ENCODE data around the gene ATG16L1. TPM values are rescaled to one million over a fixed set of nuclear protein-coding genes. Genes with fewer than 3 reads are reported as not detected.
A peak's percentile ranks its signal among the peaks of the same experiment; 100 is the strongest.

ATG16L1 gene
- total RNA-seq, 1 experiment from 2014 or later = 54.3 TPM

DNA sequence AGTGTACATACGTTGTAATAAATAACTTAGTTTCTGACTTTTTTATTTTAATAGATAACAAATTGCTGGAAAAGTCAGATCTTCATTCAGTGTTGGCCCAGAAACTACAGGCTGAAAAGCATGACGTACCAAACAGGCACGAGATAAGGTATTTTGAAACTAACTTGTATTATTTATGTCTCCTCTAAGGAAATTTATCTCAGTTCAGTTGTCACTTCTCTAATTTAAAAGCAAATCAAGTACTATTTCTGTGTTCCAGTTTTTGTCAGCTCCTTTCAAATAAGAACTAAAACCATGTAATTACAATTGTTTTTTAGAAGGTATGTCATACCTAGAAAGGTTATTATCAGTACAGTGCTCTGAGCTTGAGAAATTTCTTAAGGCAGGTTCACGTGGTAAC lies 4.6 kb downstream of the ATG16L1 start:
- H3K4me3 ChIP-seq = no peak overlapping the region
- H3K4me1 ChIP-seq (replicated peaks) = peaks cover 39% of the 10 kb centered on the region
- H3K27me3 ChIP-seq (replicated peaks) = no peaks in the 10 kb centered on the region
- H3K27ac ChIP-seq = no peak overlapping the region
- no peaks in the 10 kb centered on the region for H3K9me3 ChIP-seq (replicated peaks)
- no peak for DNase-seq (ENCODE audit: low read depth in 1 of 2, low spot score in 2 of 2)
- H3K36me3 ChIP-seq = peaks cover 80% of the 10 kb centered on the region

DNA sequence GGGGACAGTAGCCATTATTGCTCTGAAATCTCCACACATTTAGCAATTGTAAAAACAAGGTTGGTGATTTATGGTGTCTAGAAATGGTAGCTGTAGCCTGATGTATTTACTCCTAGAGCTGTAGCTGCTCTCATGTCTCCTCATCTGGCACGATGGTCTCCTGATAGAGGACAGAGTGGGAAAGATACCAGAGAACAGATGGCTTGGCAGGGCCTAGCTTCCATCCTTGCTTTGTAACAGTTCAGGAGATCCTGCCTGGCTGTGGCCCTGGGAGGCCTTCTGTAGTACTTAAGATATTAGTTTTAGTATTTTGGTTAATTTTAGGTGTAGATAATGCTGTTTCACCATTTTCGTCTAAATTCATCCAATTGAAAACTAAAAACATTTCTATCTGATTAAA lies 6.7 kb downstream of the ATG16L1 start:
- Histone ChIP-seq H3K9me3 (replicated peaks) (no peaks in the 10 kb centered on the region), H3K27me3 (replicated peaks) (no peaks in the 10 kb centered on the region), H3K4me1 (replicated peaks) (peaks cover 30% of the 10 kb centered on the region), H3K4me3 (no peak overlapping the region), H3K27ac (no peak overlapping the region), H3K36me3 (peaks cover 95% of the 10 kb centered on the region)
- DNase-seq (ENCODE audit: low read depth in 1 of 2, low spot score in 2 of 2) = no peak

DNA sequence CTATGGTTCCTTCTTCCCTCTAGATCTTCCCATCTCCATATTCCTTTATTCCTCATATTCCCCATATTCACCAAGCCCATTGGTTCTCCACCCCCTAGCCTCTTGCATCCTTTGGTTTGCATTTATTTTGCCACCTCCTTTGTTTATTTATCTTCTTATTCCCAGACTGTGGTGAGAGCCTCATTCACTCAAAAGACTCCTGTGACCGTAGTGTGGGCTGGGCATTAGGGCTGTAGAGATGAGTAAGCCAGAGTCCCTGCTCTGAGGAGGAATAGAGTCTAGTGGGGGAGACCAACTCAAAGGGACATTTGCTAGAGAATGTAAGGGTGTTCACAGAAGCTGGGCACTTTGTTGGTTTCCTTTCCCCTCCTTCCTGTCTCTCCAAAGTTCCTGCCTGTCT lies 8.3 kb downstream of the ATG16L1 start:
- Histone ChIP-seq H3K9me3 (replicated peaks) (no peaks in the 10 kb centered on the region), H3K36me3 (peaks cover 97% of the 10 kb centered on the region), H3K4me1 (replicated peaks) (peaks cover 21% of the 10 kb centered on the region), H3K27me3 (replicated peaks) (no peaks in the 10 kb centered on the region), H3K4me3 (no peak overlapping the region), H3K27ac (peak overlapping the region; percentile 22)
- peak; percentile 80 to 82 for DNase-seq (ENCODE audit: low read depth in 1 of 2, low spot score in 2 of 2)

DNA sequence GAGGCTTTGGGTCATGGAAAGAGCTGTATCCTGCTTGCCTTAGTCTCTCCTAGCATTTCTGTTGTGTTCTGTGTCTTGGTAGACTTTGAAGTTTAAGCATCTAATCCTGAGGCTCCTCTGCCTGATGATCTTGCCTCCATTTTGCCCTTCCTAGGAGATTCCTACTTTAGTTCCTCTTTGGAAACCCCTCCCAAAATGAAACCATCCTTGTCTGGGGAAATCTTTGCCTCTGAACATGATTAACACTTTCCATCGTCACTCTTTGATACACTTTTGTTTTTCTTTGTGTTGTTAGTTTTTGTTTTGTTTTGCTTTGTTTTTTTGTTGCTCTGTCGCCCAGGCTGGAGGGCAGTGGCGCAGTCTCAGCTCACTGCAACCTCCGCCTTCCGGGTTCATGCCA lies 9.2 kb downstream of the ATG16L1 start:
- Histone ChIP-seq H3K4me1 (replicated peaks) (peaks cover 21% of the 10 kb centered on the region), H3K36me3 (peaks cover 98% of the 10 kb centered on the region), H3K27ac (no peak overlapping the region), H3K27me3 (replicated peaks) (no peaks in the 10 kb centered on the region), H3K9me3 (replicated peaks) (no peaks in the 10 kb centered on the region), H3K4me3 (no peak overlapping the region)
- DNase-seq (ENCODE audit: low read depth in 1 of 2, low spot score in 2 of 2) = no peak

DNA sequence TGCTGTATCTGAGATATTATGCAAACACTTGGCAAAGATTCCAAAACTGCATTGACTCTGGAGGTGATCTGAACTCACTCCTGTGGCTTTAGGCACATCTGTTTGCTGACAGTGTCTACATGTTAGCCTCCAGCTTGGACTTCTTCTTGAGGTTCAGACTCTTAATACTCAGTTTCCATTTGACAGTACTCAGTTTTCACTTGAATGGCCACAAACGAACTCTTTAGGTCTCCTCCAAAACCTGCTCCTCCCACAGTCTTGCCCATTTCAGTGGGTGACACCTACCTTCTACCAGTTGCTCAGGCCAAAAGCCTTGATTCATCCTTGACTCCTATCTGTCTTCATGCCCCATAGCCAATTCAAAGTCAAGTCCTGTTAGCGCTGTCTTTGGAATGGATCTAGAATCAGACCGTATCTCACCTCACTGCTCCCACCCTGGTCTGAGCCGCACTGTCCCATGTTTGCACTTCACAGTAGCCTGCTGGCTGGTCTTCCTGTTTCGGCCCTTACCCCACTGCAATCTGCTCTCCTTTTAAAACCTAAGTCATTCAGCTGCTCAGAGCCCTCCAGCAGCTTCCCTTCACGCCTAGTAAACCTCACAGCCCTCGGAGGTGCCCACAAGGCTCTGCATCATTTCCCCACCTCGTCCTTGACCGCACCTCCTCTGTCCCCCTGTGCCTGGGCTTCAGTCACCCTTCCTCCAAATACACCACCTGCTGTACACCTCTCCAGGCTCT lies 10.5 kb downstream of the ATG16L1 start:
- Histone ChIP-seq H3K4me1 (replicated peaks) (peaks cover 21% of the 10 kb centered on the region), H3K4me3 (no peak overlapping the region), H3K27me3 (replicated peaks) (0 out of 2 replicates have a peak, but pooled peaks cover 2% of the 10 kb centered on the region), H3K27ac (no peak overlapping the region), H3K36me3 (peaks cover 98% of the 10 kb centered on the region), H3K9me3 (replicated peaks) (no peaks in the 10 kb centered on the region)
- DNase-seq (ENCODE audit: low read depth in 1 of 2, low spot score in 2 of 2) = no peak

DNA sequence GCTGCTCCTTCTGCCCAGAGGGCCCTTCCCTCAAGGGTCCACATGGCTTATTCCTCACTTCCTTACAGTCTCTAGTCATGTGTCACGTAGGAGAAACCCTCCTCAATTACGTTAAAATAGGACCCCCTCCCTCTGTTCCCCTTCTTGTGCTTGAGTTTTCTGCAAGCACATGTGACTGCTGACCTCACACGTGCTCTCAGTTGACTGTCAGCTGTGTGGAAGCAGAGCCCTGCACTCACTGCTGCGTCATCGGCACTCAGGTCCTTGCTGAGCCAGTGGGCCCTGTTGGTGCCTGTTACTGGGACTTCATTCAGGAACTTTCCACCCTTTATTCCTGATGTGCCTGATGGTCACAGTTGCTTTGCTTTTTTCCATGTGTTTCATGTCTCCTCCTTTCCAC lies 11.1 kb downstream of the ATG16L1 start:
- peaks cover 98% of the 10 kb centered on the region for H3K36me3 ChIP-seq
- peaks cover 21% of the 10 kb centered on the region for H3K4me1 ChIP-seq (replicated peaks)
- 0 out of 2 replicates have a peak, but pooled peaks cover 2% of the 10 kb centered on the region for H3K27me3 ChIP-seq (replicated peaks)
- no peak for DNase-seq (ENCODE audit: low read depth in 1 of 2, low spot score in 2 of 2)
- no peaks in the 10 kb centered on the region for H3K9me3 ChIP-seq (replicated peaks)
- H3K27ac ChIP-seq = no peak overlapping the region
- H3K4me3 ChIP-seq = no peak overlapping the region

DNA sequence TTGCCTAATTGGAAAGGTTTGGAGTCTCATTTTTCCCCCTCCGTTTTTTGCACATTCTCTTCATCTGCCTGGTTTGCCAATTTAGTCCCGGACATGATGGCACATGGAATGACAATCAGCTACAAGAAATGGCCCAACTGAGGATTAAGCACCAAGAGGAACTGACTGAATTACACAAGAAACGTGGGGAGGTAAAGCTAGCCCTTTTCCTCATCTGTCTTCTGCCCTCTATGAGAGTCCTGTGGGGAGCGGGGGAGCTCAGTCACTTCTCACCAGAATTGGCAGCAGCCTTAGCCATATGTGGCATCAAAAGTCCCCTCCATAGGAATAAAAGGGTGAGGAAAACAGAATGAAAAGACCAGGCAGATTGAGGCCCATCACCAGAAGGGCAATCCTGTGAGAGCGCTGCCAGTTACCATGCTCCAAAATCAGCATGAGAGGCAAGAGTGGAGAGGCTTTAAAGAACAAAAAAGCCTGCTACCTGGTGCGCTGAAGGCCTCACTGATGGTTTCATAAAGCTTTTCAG lies 11.6 kb downstream of the ATG16L1 start:
- Histone ChIP-seq H3K4me3 (no peak overlapping the region), H3K36me3 (peaks cover 100% of the 10 kb centered on the region), H3K4me1 (replicated peaks) (peaks cover 21% of the 10 kb centered on the region), H3K27ac (no peak overlapping the region), H3K27me3 (replicated peaks) (0 out of 2 replicates have a peak, but pooled peaks cover 2% of the 10 kb centered on the region), H3K9me3 (replicated peaks) (no peaks in the 10 kb centered on the region)
- DNase-seq (ENCODE audit: low read depth in 1 of 2, low spot score in 2 of 2) = no peak

DNA sequence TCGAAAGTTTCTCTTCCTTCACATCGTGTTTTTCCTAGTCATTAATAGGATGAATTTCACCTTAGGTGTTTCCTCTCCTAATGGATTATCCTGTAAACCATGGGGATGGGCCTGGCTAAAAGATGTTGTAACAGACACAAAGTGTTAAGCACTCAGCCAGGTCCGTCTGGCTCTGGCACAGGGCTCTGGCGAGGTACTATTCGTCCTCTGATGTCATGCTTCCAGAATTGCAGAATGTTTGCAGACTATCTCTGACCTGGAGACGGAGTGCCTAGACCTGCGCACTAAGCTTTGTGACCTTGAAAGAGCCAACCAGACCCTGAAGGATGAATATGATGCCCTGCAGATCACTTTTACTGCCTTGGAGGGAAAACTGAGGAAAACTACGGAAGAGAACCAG lies 13.2 kb downstream of the ATG16L1 start:
- no peaks in the 10 kb centered on the region for H3K9me3 ChIP-seq (replicated peaks)
- H3K4me3 ChIP-seq = no peak overlapping the region
- H3K36me3 ChIP-seq = peaks cover 100% of the 10 kb centered on the region
- H3K27ac ChIP-seq = no peak overlapping the region
- DNase-seq (ENCODE audit: low read depth in 1 of 2, low spot score in 2 of 2) = no peak
- peaks cover 8% of the 10 kb centered on the region for H3K4me1 ChIP-seq (replicated peaks)
- H3K27me3 ChIP-seq (replicated peaks) = 0 out of 2 replicates have a peak, but pooled peaks cover 2% of the 10 kb centered on the region

DNA sequence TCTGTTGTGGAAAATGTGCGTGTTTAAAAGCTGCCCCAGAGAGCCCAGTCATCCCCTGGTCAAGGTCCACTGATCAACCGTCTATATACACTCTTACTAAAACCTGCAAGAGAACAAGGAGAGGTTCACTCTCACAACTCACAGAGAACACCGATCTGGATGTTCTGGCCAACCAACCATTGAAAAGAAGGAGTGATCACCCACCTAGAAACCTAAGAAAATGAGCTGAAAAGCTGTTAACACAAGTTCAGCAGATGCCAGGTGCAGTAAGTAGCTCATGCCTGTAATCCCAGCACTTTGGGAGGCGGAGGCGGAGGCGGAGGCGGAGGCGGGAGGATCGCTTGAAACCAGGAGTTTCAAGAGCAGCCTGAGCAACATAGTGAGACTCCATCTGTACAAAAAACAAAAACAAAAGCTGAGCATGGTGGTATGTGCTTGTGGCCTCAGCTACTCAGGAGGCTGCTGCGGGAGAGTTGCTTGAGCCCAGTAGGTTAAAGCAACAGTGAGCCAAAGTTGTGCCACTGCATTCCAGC lies 14.5 kb downstream of the ATG16L1 start:
- no peak for DNase-seq (ENCODE audit: low read depth in 1 of 2, low spot score in 2 of 2)
- Histone ChIP-seq H3K4me3 (no peak overlapping the region), H3K4me1 (replicated peaks) (no peaks in the 10 kb centered on the region), H3K9me3 (replicated peaks) (no peaks in the 10 kb centered on the region), H3K27me3 (replicated peaks) (0 out of 2 replicates have a peak, but pooled peaks cover 2% of the 10 kb centered on the region), H3K27ac (no peak overlapping the region), H3K36me3 (peaks cover 100% of the 10 kb centered on the region)

DNA sequence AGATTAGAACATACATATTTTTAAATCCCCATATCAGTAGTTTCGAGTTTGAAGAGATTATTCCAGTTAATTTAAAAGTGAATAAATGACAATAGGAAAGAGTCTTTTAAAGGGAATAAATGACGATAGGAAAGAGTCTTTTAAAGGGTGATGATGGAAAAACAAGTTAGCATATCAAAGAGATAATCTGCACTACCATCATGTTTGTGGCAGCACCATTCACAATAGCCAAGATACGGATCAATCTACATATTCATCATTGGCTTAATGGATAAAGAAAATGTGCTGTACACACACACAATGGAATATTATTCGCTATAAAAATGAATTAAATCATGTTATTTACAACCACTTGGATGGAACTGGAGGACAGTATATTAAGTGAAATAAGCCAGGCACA lies 15.0 kb downstream of the ATG16L1 start:
- H3K9me3 ChIP-seq (replicated peaks) = no peaks in the 10 kb centered on the region
- H3K27ac ChIP-seq = no peak overlapping the region
- no peak for DNase-seq (ENCODE audit: low read depth in 1 of 2, low spot score in 2 of 2)
- 0 out of 2 replicates have a peak, but pooled peaks cover 2% of the 10 kb centered on the region for H3K27me3 ChIP-seq (replicated peaks)
- H3K4me3 ChIP-seq = no peak overlapping the region
- peaks cover 100% of the 10 kb centered on the region for H3K36me3 ChIP-seq
- H3K4me1 ChIP-seq (replicated peaks) = no peaks in the 10 kb centered on the region

DNA sequence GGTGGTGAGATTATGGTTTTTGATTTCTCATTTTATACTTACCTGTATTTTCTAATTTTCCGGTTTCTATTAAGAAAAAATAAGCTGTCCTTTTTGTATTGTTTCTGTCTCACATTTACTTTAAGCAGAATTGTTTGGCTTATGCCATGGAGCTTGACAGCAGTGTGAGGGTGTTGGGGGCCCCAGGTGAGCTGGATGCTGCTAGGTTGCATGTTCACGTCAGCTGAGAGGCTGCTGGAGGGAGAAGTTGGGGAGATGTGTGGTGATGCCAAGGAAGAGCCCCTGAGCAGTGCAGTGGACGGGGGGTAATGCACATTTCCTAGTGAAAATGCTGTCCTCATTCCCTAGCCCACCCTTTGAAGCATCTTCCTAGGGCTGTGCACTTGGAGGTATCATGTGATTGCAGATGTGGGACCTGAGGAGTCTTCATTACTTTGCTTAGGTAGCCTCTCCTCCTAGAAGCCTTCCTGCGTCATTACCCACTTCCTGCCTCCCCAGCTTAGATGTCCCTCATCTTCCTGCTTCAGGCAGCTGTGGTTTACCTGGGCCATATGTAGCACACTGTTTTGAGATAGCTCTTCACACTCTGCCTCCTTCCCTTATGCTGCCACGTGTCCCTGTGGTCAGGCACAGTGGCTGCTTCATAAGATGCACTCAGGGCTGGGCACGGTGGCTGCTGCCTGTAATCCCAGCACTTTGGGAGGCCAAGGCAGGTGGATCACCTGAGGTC lies 16.2 kb downstream of the ATG16L1 start:
- H3K36me3 ChIP-seq = peaks cover 100% of the 10 kb centered on the region

DNA sequence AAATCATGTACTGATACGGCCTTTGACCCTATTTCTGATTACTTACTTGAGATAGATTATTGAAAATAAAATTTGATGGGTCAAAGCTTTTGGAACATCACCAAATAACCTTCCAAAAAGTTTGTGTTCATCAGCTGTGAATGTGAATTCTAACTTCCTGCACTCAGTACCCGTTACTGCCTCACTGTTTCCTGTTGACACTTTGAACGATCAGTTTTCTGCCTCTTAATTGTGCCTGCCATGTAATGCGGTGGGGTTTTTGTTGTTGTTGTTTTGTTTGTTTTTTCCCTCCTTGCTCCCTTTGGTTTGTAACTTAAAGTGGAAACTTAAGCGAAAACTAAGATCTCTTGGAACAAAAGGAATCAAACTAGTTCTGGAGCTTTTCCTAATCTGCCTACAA lies 18.9 kb downstream of the ATG16L1 start:
- peaks cover 100% of the 10 kb centered on the region for H3K36me3 ChIP-seq
- no peak overlapping the region for H3K4me3 ChIP-seq
- H3K27me3 ChIP-seq (replicated peaks) = 0 out of 2 replicates have a peak, but pooled peaks cover 2% of the 10 kb centered on the region
- DNase-seq (ENCODE audit: low read depth in 1 of 2, low spot score in 2 of 2) = no peak
- H3K9me3 ChIP-seq (replicated peaks) = no peaks in the 10 kb centered on the region
- no peaks in the 10 kb centered on the region for H3K4me1 ChIP-seq (replicated peaks)
- H3K27ac ChIP-seq = no peak overlapping the region

More for the DNA sequence above, 16.2 kb downstream of the ATG16L1 start:
- Histone ChIP-seq H3K9me3 (replicated peaks) (no peaks in the 10 kb centered on the region), H3K4me1 (replicated peaks) (no peaks in the 10 kb centered on the region), H3K27ac (no peak overlapping the region), H3K4me3 (no peak overlapping the region), H3K27me3 (replicated peaks) (0 out of 2 replicates have a peak, but pooled peaks cover 2% of the 10 kb centered on the region)
- DNase-seq (ENCODE audit: low read depth in 1 of 2, low spot score in 2 of 2) = no peak

DNA sequence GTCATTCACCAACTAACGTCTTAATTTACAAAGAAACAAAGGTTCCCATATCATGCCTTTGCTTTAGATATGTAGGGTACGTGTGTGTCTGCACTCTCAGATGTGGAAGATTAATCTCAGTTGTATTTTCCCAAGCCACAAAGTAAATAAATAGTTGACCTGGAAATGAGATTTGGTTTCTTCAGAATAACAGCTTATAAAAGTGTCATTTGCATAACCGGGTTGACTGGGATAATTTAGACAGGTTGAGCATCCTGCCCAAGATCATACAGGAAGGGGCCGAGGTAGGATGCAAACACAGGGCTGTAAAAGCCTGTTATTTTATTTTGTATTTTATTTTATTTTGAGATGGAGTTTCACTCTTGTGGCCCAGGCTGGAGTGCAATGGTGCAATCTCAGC lies 19.5 kb downstream of the ATG16L1 start:
- Histone ChIP-seq H3K9me3 (replicated peaks) (no peaks in the 10 kb centered on the region), H3K27me3 (replicated peaks) (0 out of 2 replicates have a peak, but pooled peaks cover 2% of the 10 kb centered on the region), H3K4me1 (replicated peaks) (no peaks in the 10 kb centered on the region), H3K36me3 (peaks cover 100% of the 10 kb centered on the region), H3K27ac (no peak overlapping the region), H3K4me3 (no peak overlapping the region)
- DNase-seq (ENCODE audit: low read depth in 1 of 2, low spot score in 2 of 2) = no peak

DNA sequence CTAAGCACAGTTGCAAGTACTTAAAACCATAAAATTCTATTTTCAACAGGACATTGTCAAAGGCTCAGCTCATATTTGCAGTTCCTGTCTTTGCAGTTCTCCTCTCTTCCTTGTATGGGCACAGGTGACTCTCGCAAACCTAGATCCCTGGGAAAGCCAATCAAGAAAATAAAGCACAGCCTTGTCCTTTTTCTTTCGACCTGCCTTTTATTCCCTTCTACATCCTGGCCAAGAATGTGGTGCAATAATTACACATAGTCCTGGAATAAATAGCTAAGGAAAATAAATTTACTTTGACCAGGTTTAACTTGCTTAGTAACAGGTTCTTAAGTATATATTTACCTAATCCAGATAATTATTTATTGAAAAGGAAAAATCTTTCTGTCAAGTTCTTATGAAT lies 20.2 kb downstream of the ATG16L1 start:
- H3K27me3 ChIP-seq (replicated peaks) = 0 out of 2 replicates have a peak, but pooled peaks cover under 1% of the 10 kb centered on the region
- H3K4me1 ChIP-seq (replicated peaks) = no peaks in the 10 kb centered on the region
- no peaks in the 10 kb centered on the region for H3K9me3 ChIP-seq (replicated peaks)
- no peak for DNase-seq (ENCODE audit: low read depth in 1 of 2, low spot score in 2 of 2)
- no peak overlapping the region for H3K27ac ChIP-seq
- peaks cover 100% of the 10 kb centered on the region for H3K36me3 ChIP-seq
- no peak overlapping the region for H3K4me3 ChIP-seq
